ENCODE measurements around the gene PUSL1. TPM values are rescaled to one million over a fixed set of nuclear protein-coding genes. Genes with fewer than 3 reads are reported as not detected.

Gene PUSL1
- total and polyA plus RNA-seq, 2 of the 13 experiments (the other 11 are each of a cell fraction or from before 2014, with no cell fraction given) = 8.3 to 22.2 TPM

GRCh38 chr1:1306070-1306660 is 2.2 kb upstream of the PUSL1 start (continued):
- TF ChIP-seq ZNF296 (CRISPR knock-in tag; conservative IDR thresholded peaks at IDR 0.05) (no peak), AFF4 (CRISPR knock-in tag; IDR thresholded peaks at IDR 0.05) (peak; percentile 46; the same call in 1 of the 2 replicates), THAP7 (CRISPR knock-in tag; IDR thresholded peaks at IDR 0.05) (no peak), HINFP (CRISPR knock-in tag; IDR thresholded peaks at IDR 0.05; ENCODE audit: low read depth) (no peak), JUN (CRISPR knock-in tag; IDR thresholded peaks at IDR 0.05) (no peak), THYN1 (CRISPR knock-in tag; IDR thresholded peaks at IDR 0.05; ENCODE audit: borderline replicate concordance, low read depth) (no peak), CBFB (CRISPR knock-in tag; IDR thresholded peaks at IDR 0.05) (0 out of 2 replicates have a peak, but pooled peaks have one; percentile 12), HNF1A (IDR thresholded peaks at IDR 0.05; ENCODE audit: low read depth) (no peak), HNF1A (CRISPR knock-in tag; IDR thresholded peaks at IDR 0.05; ENCODE audit: borderline replicate concordance) (no peak), POLR2A (IDR thresholded peaks at IDR 0.05; ENCODE audit: insufficient read depth in 1 of 2, low read depth in 2 of 2, low read length in 2 of 2) (0 out of 4 replicates have a peak, but pooled peaks of 1 of the 2 experiments have one; percentile 11), BRF2 (CRISPR knock-in tag; IDR thresholded peaks at IDR 0.05) (no peak), RARG (CRISPR knock-in tag; IDR thresholded peaks at IDR 0.05; ENCODE audit: low read depth) (no peak), RFXAP (CRISPR knock-in tag; IDR thresholded peaks at IDR 0.05; ENCODE audit: borderline replicate concordance) (no peak), ZNF644 (CRISPR knock-in tag; IDR thresholded peaks at IDR 0.05; ENCODE audit: low read depth) (no peak), ZNF740 (CRISPR knock-in tag; IDR thresholded peaks at IDR 0.05) (peak; percentile 63; the same call in 1 of the 2 replicates), ZNF530 (CRISPR knock-in tag; IDR thresholded peaks at IDR 0.05; ENCODE audit: low read depth) (no peak), SAFB2 (CRISPR knock-in tag; IDR thresholded peaks at IDR 0.05; ENCODE audit: borderline replicate concordance, low read depth) (no peak), FOXC1 (CRISPR knock-in tag; IDR thresholded peaks at IDR 0.05; ENCODE audit: borderline replicate concordance) (no peak)

Measured in HepG2 (cell line).